ENCODE data around the gene COL4A3.

DNA sequence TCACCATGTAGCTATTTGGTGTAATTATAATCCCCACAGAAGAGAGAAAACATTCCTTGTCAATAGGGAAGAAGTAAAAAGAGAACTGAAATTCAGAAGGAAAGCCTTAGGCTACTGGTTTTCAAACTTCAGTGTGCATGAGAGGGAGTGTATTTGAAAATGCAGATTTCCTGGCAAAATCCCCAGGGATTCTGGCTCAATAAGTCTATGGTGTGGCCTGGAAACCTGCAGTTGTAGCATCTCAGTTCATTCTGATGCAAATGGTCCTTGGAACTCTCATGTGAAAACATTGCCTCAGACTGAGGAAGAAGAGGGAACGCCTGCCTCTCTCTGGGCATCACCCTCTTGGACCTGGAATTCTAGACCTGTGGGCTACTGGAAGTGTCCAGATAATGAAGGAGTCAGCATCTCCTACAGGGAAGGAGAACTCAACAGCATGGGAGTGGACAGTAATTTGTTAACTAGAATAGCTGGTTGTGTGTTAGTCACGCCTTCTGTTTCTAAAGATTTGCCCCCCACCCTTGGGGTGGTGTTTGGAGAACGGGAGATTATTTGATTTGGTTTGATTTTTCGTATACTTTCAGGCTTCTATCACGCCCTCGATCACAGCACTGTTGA, 21.3 kb downstream of the COL4A3 start:
- TF ChIP-seq, protein P1, sequence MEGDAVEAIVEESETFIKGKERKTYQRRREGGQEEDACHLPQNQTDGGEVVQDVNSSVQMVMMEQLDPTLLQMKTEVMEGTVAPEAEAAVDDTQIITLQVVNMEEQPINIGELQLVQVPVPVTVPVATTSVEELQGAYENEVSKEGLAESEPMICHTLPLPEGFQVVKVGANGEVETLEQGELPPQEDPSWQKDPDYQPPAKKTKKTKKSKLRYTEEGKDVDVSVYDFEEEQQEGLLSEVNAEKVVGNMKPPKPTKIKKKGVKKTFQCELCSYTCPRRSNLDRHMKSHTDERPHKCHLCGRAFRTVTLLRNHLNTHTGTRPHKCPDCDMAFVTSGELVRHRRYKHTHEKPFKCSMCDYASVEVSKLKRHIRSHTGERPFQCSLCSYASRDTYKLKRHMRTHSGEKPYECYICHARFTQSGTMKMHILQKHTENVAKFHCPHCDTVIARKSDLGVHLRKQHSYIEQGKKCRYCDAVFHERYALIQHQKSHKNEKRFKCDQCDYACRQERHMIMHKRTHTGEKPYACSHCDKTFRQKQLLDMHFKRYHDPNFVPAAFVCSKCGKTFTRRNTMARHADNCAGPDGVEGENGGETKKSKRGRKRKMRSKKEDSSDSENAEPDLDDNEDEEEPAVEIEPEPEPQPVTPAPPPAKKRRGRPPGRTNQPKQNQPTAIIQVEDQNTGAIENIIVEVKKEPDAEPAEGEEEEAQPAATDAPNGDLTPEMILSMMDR (IDR thresholded peaks at IDR 0.05): no peak
- no peak for TF ChIP-seq POLR2A (IDR thresholded peaks at IDR 0.05)
